PC-9 (cell line): ENCODE measurements around the gene LRRC55. TPM values are rescaled to one million over a fixed set of nuclear protein-coding genes. Genes with fewer than 3 reads are reported as not detected.

ENCODE experiments used
- BruUV-seq: library from RNA; stranded (reverse); fragments of 400-500 nt; replicated peaks from 2 replicates; lab custom pipeline; 2021; lab: Mats Ljungman, UMichigan
- CTCF ChIA-PET: fragments of 300-600 bp; sonication (Branson Sonifier 250); formaldehyde crosslinking; loops from one replicate; lab custom pipeline; 2022; ENCODE audit warnings: antibody characterized with exemption; lab: Charles Lee
- POLR2A ChIA-PET: fragments of 300-600 bp; sonication (Branson Sonifier 250); formaldehyde crosslinking; loops from one replicate; lab custom pipeline; 2022; ENCODE audit warnings: antibody characterized with exemption; ENCODE audit not compliant: unreplicated experiment; lab: Charles Lee
- DNase-seq, 2 experiments: peaks; one replicate each; pipeline versions ENCODE4 v3.0.0 to v3.0.0-alpha.2; 2015 to 2022; ENCODE audit warnings: mixed read lengths in 1 of 2
- H2AFZ ChIP-seq: fragments of 200-600 bp; sonication (generic); 2 replicates; pipeline ENCODE4 v1.8.1; 2017; ENCODE audit warnings: antibody characterized with exemption
- H3F3A ChIP-seq: fragments of 200-600 bp; sonication (generic); 2 replicates; pipeline ENCODE4 v1.8.1; 2017; ENCODE audit warnings: antibody characterized with exemption, mild to moderate bottlenecking, low read depth; ENCODE audit not compliant: insufficient read depth
- H3K27ac ChIP-seq: fragments of 200-600 bp; sonication (generic); 2 replicates; pipeline ENCODE4 v1.6.1; 2016; ENCODE audit warnings: mixed run types
- H3K27me3 ChIP-seq: fragments of 200-600 bp; sonication (generic); 2 replicates; pipeline ENCODE4 v1.6.1; 2016; ENCODE audit warnings: low read depth, mixed run types; ENCODE audit not compliant: insufficient read depth
- H3K36me3 ChIP-seq: fragments of 200-600 bp; sonication (generic); 2 replicates; pipeline ENCODE4 v1.6.1; 2016; ENCODE audit warnings: low read depth, mixed run types
- H3K4me1 ChIP-seq: fragments of 200-600 bp; sonication (generic); replicated peaks from 2 replicates; pipeline ENCODE4 v1.6.1; 2016; ENCODE audit warnings: mixed run types; ENCODE audit not compliant: insufficient read depth
- H3K4me2 ChIP-seq: fragments of 200-600 bp; sonication (generic); 2 replicates; pipeline ENCODE4 v1.6.1; 2017; ENCODE audit warnings: mixed run types
- H3K4me3 ChIP-seq: fragments of 200-600 bp; sonication (generic); 2 replicates; pipeline ENCODE4 v1.6.1; 2016; ENCODE audit warnings: mixed run types
- H3K79me2 ChIP-seq: fragments of 200-600 bp; sonication (generic); 2 replicates; pipeline ENCODE4 v1.6.1; 2017; ENCODE audit warnings: low read depth, mixed run types
- H3K9me2 ChIP-seq: fragments of 200-600 bp; sonication (generic); 2 replicates; pipeline ENCODE4 v1.8.1; 2017; ENCODE audit warnings: mild to moderate bottlenecking; ENCODE audit not compliant: insufficient read depth
- H3K9me3 ChIP-seq: fragments of 200-600 bp; sonication (generic); 2 replicates; pipeline ENCODE4 v1.8.1; 2016; ENCODE audit warnings: low read depth; ENCODE audit not compliant: insufficient read depth
- H4K20me1 ChIP-seq: fragments of 200-600 bp; sonication (generic); 2 replicates; pipeline ENCODE4 v1.8.1; 2017; ENCODE audit not compliant: insufficient read depth
- CTCF ChIP-seq: fragments of 200-600 bp; sonication (generic); conservative IDR thresholded peaks from 2 replicates; pipeline ENCODE4 v1.6.1; 2017; ENCODE audit warnings: mixed run types, antibody characterized with exemption, mild to moderate bottlenecking, moderate library complexity
- EZH2 ChIP-seq: fragments of 200-600 bp; sonication (generic); IDR thresholded peaks from 2 replicates; pipeline ENCODE4 v1.8.0; 2017; ENCODE audit warnings: antibody characterized with exemption, low read depth
- intact Hi-C: fragments of 100-400 bp; cut with micrococcal nuclease; formaldehyde crosslinking; loops from one replicate; pipeline ENCODE4 v1.10.0; 2022; ENCODE audit not compliant: unreplicated experiment
- total RNA-seq: library from RNA; stranded (reverse); gene quantifications from 2 replicates; pipeline ENCODE4 v1.2.3, GENCODE V29; 2021

LRRC55 gene
- total RNA-seq, 1 experiment from 2014 or later, result not detected

DNA sequence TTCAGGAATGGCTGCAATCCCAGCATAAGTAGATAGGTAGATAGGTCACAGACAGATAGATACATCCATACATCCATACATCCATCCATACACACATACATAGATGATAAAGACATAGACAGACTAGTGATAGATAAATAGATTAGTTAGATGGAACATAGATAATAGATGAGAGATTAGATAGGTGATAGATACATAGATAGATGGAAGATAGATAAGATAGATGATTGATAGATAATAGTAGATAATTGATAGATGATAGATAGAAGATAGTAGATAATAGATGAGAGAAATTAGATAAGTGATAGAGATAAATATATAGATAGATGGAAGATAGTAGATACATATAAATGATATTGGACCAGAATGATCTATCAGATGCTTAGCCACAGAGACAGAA is 28.3 kb upstream of the LRRC55 start:
- intact Hi-C loops, result no loop called here
- Histone ChIP-seq H3K79me2 (no peaks in the 10 kb centered on the region), H3K4me2 (no peak overlapping the region), H3K4me1 (peaks cover 17% of the 10 kb centered on the region), H4K20me1 (no peaks in the 10 kb centered on the region), H3K9me2 (no peaks in the 10 kb centered on the region), H3K36me3 (no peaks in the 10 kb centered on the region), H3F3A (0 out of 2 replicates have a peak, but pooled peaks cover 2% of the 10 kb centered on the region), H3K27me3 (no peaks in the 10 kb centered on the region), H3K27ac (no peak overlapping the region), H3K4me3 (no peak overlapping the region), H2AFZ (no peak overlapping the region), H3K9me3 (no peaks in the 10 kb centered on the region)
- TF ChIP-seq EZH2 (no peak), CTCF (no peak)
- POLR2A ChIA-PET, result no interaction called here
- BruUV-seq, result no TSS peak
- CTCF ChIA-PET, result no interaction called here
- DNase-seq, result no peak

GRCh38 chr11:57154739-57155138 is 27.0 kb upstream of the LRRC55 start:
- no peak for DNase-seq
- BruUV-seq, result no TSS peak
- H3K4me3 ChIP-seq, result no peak overlapping the region
- TF ChIP-seq EZH2, result no peak
- no peak overlapping the region for H2AFZ ChIP-seq
- no peak overlapping the region for H3K4me2 ChIP-seq
- H3K27ac ChIP-seq, result no peak overlapping the region
- H4K20me1 ChIP-seq, result no peaks in the 10 kb centered on the region
- no peaks in the 10 kb centered on the region for H3K9me2 ChIP-seq
- CTCF ChIA-PET, result no interaction called here
- POLR2A ChIA-PET, result no interaction called here
- H3K4me1 ChIP-seq, result peaks cover 17% of the 10 kb centered on the region
- H3K36me3 ChIP-seq, result no peaks in the 10 kb centered on the region
- intact Hi-C loops, result no loop called here
- H3F3A ChIP-seq, result 0 out of 2 replicates have a peak, but pooled peaks cover 2% of the 10 kb centered on the region
- H3K79me2 ChIP-seq, result no peaks in the 10 kb centered on the region
- H3K9me3 ChIP-seq, result no peaks in the 10 kb centered on the region
- no peaks in the 10 kb centered on the region for H3K27me3 ChIP-seq

- TF ChIP-seq CTCF (no peak), EZH2 (no peak)
- intact Hi-C loops, result no loop called here
- Histone ChIP-seq H3K27ac (no peak overlapping the region), H3K9me3 (no peaks in the 10 kb centered on the region), H3K36me3 (no peaks in the 10 kb centered on the region), H3K9me2 (no peaks in the 10 kb centered on the region), H3F3A (0 out of 2 replicates have a peak, but pooled peaks cover 2% of the 10 kb centered on the region), H3K4me3 (no peak overlapping the region), H3K27me3 (no peaks in the 10 kb centered on the region), H3K4me2 (0 out of 2 replicates have a peak overlapping the region, but pooled peaks have one; percentile 10), H4K20me1 (no peaks in the 10 kb centered on the region), H2AFZ (no peak overlapping the region), H3K79me2 (no peaks in the 10 kb centered on the region), H3K4me1 (peaks cover 17% of the 10 kb centered on the region)
- peak in 1 of 2 experiments; percentile 90 for DNase-seq
- BruUV-seq, result no TSS peak
- ChIA-PET CTCF (no interaction called here), POLR2A (no interaction called here)
These were observed 26.4 kb upstream of the LRRC55 start for GRCh38 chr11:57155400-57155799.
